ENCODE measurements around the gene STIP1.

STIP1 gene

GRCh38 chr11:64144587-64145472 lies 41.1 kb upstream of the STIP1 start:
- TF ChIP-seq CTCF (conservative IDR thresholded peaks at IDR 0.05; ENCODE audit: control insufficient read depth, insufficient read depth, low read depth, low read length): no peak
- H3K4me3 ChIP-seq (ENCODE audit: control insufficient read depth, low read depth, low read length): no peak overlapping the region
- DNase-seq (ENCODE audit: low read depth): no peak

GRCh38 chr11:64146036-64146955 lies 39.7 kb upstream of the STIP1 start:
- peak; percentile 70 for TF ChIP-seq CTCF (conservative IDR thresholded peaks at IDR 0.05; ENCODE audit: control insufficient read depth, insufficient read depth, low read depth, low read length)
- H3K4me3 ChIP-seq (ENCODE audit: control insufficient read depth, low read depth, low read length): no peak overlapping the region
- peak; percentile 40 for DNase-seq (ENCODE audit: low read depth)

- peak overlapping the region; percentile 4 for H3K4me3 ChIP-seq (ENCODE audit: control insufficient read depth, low read depth, low read length)
- peak; percentile 76 for DNase-seq (ENCODE audit: low read depth)
- TF ChIP-seq CTCF (conservative IDR thresholded peaks at IDR 0.05; ENCODE audit: control insufficient read depth, insufficient read depth, low read depth, low read length): peak; percentile 84
These were observed 37.6 kb upstream of the STIP1 start for GRCh38 chr11:64148226-64148916.

- DNase-seq (ENCODE audit: low read depth): no peak
- TF ChIP-seq CTCF (conservative IDR thresholded peaks at IDR 0.05; ENCODE audit: control insufficient read depth, insufficient read depth, low read depth, low read length): no peak
- no peak overlapping the region for H3K4me3 ChIP-seq (ENCODE audit: control insufficient read depth, low read depth, low read length)
These were observed 36.9 kb upstream of the STIP1 start for GRCh38 chr11:64148917-64149617.

- H3K4me3 ChIP-seq (ENCODE audit: control insufficient read depth, low read depth, low read length): no peak overlapping the region
- DNase-seq (ENCODE audit: low read depth): no peak
- no peak for TF ChIP-seq CTCF (conservative IDR thresholded peaks at IDR 0.05; ENCODE audit: control insufficient read depth, insufficient read depth, low read depth, low read length)
These were observed 35.9 kb upstream of the STIP1 start for GRCh38 chr11:64150051-64150450.
